B cell (primary cell): ENCODE results near the gene SLC4A3. TPM values are rescaled to one million over a fixed set of nuclear protein-coding genes. Genes with fewer than 3 reads are reported as not detected.

Experiments used
- ATAC-seq: fragments of 200-7000 bp; cut with Tn5 transposase; one replicate; pipeline ENCODE4 v1.10.0; 2021; ENCODE audit warnings: low read depth, mild to moderate bottlenecking, moderate number of reproducible peaks, moderate library complexity
- CTCF ChIA-PET: fragments of 350-600 bp; sonication (Branson Sonifier 250); formaldehyde crosslinking; loops from one replicate; lab custom pipeline; 2021; ENCODE audit warnings: antibody characterized with exemption, inconsistent platforms; lab: Charles Lee
- POLR2A ChIA-PET: fragments of 350-600 bp; sonication (Branson Sonifier 250); formaldehyde crosslinking; loops from one replicate; lab custom pipeline; 2021; ENCODE audit warnings: antibody characterized with exemption; lab: Charles Lee
- DNase-seq: peaks from one replicate; pipeline ENCODE4 v3.0.0; 2013
- H2AFZ ChIP-seq: 2 replicates; pipeline ENCODE4 v1.6.1; 2012; ENCODE audit warnings: mild to moderate bottlenecking, low read depth, low read length; ENCODE audit not compliant: insufficient read depth, poor library complexity, severe bottlenecking
- H3K27ac ChIP-seq, 2 donors: 1 replicate in 1 of 2; 2 replicates in 1 of 2; pipeline ENCODE4 v1.5.1; 2012 to 2013; ENCODE audit warnings: low read length in 2 of 2, mild to moderate bottlenecking in 2 of 2, moderate library complexity in 1 of 2
- H3K27me3 ChIP-seq, 4 experiments: fragments of 200-600 bp in 1 of 4; sonication (generic) in 1 of 4; replicated peaks in 1 of 4; 1 replicate in 2 of 4; 2 replicates in 2 of 4; pipeline versions ENCODE4 v1.6.1 to v1.7.0; 2013 to 2016; ENCODE audit warnings: low read length in 3 of 4, mild to moderate bottlenecking in 2 of 4, mixed read lengths in 1 of 4, moderate library complexity in 1 of 4; ENCODE audit not compliant: insufficient read depth in 4 of 4, control insufficient read depth in 3 of 4; ENCODE audit errors: control extremely low read depth in 1 of 4
- H3K36me3 ChIP-seq, 2 experiments: replicated peaks in 1 of 2; 1 replicate in 1 of 2; 2 replicates in 1 of 2; pipeline versions ENCODE4 v1.6.1 to v1.7.1; 2013; ENCODE audit warnings: low read length in 1 of 2; ENCODE audit not compliant: insufficient read depth in 2 of 2, control insufficient read depth in 1 of 2; ENCODE audit errors: control extremely low read depth in 1 of 2, extremely low read depth in 1 of 2
- H3K4me1 ChIP-seq, 2 donors: fragments of 200-600 bp in 1 of 2; sonication (generic) in 1 of 2; 1 replicate in 1 of 2; 2 replicates in 1 of 2; pipeline versions ENCODE4 v1.5.1 to v1.6.1; 2013 to 2017; ENCODE audit warnings: low read length in 2 of 2; ENCODE audit not compliant: control insufficient read depth in 2 of 2, insufficient read depth in 2 of 2
- H3K4me2 ChIP-seq: replicated peaks from 2 replicates; pipeline ENCODE3; 2012; ENCODE audit warnings: mild to moderate bottlenecking, low read depth, low read length; ENCODE audit not compliant: poor library complexity, severe bottlenecking
- H3K4me3 ChIP-seq, 5 experiments: fragments of 200-600 bp in 1 of 5; sonication (generic) in 1 of 5; 1 replicate in 3 of 5; 2 replicates in 2 of 5; pipeline versions ENCODE4 v1.5.1 to v1.7.0; 2011 to 2016; ENCODE audit warnings: low read length in 4 of 5, mild to moderate bottlenecking in 4 of 5, low read depth in 2 of 5, control low read depth in 1 of 5, moderate library complexity in 1 of 5; ENCODE audit not compliant: insufficient read depth in 1 of 5; ENCODE audit errors: control extremely low read depth in 1 of 5, extremely low read depth in 1 of 5
- H3K79me2 ChIP-seq: fragments of 200-600 bp; sonication (generic); one replicate; pipeline ENCODE4 v1.6.0; 2016; ENCODE audit warnings: low read length; ENCODE audit not compliant: control insufficient read depth, insufficient read depth
- H3K9ac ChIP-seq: fragments of 200-600 bp; sonication (generic); 2 replicates; pipeline ENCODE4 v1.6.1; 2017; ENCODE audit warnings: mild to moderate bottlenecking, low read length, moderate library complexity
- H3K9me3 ChIP-seq, 3 donors: one replicate each; pipeline versions ENCODE4 v1.6.1 to v1.7.1; 2013; ENCODE audit warnings: low read length in 2 of 3; ENCODE audit not compliant: control insufficient read depth in 2 of 3, insufficient read depth in 1 of 3; ENCODE audit errors: control extremely low read depth in 1 of 3
- H4K20me1 ChIP-seq: 2 replicates; pipeline ENCODE4 v1.6.0; 2012; ENCODE audit warnings: mild to moderate bottlenecking, low read length; ENCODE audit not compliant: insufficient read depth, control insufficient read depth, poor library complexity, severe bottlenecking
- H3K27ac Mint-ChIP-seq: one replicate; pipeline ENCODE4 v1.8.0; 2021; ENCODE audit warnings: mixed read lengths
- H3K27me3 Mint-ChIP-seq: one replicate; pipeline ENCODE4 v1.8.0; 2021; ENCODE audit warnings: mixed read lengths
- H3K4me1 Mint-ChIP-seq: one replicate; pipeline ENCODE4 v1.8.0; 2021; ENCODE audit warnings: mixed read lengths
- H3K4me3 Mint-ChIP-seq: one replicate; pipeline ENCODE4 v1.8.0; 2021; ENCODE audit warnings: mixed read lengths
- H3K9me3 Mint-ChIP-seq: one replicate; pipeline ENCODE4 v1.8.0; 2022; ENCODE audit warnings: mixed read lengths; ENCODE audit not compliant: insufficient read depth
- CTCF ChIP-seq: fragments of 200-600 bp; IDR thresholded peaks from one replicate; pipeline ENCODE4 v1.8.0; 2022; ENCODE audit warnings: antibody characterized with exemption, mild to moderate bottlenecking
- EZH2 ChIP-seq: IDR thresholded peaks from 2 replicates; pipeline ENCODE4 v1.6.1; 2012; ENCODE audit warnings: borderline replicate concordance, low read depth, mild to moderate bottlenecking, moderate library complexity, low read length; ENCODE audit not compliant: insufficient read depth, poor library complexity, severe bottlenecking
- WGBS: methylation state at CpG from one replicate; pipeline ENCODE4 v1.1.5; 2013; ENCODE audit warnings: missing lambda C conversion rate; ENCODE audit not compliant: insufficient coverage; 5-methylcytosine and 5-hydroxymethylcytosine counted together
- intact Hi-C: fragments of 100-400 bp; cut with micrococcal nuclease; formaldehyde crosslinking; loops from one replicate; pipeline ENCODE4 v1.10.0; 2022
- polyA plus RNA-seq: library from polyadenylated mRNA; depleted of rRNA; stranded (reverse); fragments of >200 nt; gene quantifications from 2 replicates; pipeline ENCODE4 v1.2.3, GENCODE V29; 2012
- total RNA-seq, 2 donors: library from RNA; stranded (reverse); fragments of 120-200 nt in 1 of 2; gene quantifications; 1 replicate in 1 of 2; 2 replicates in 1 of 2; pipeline versions ENCODE4 v1.2.3 to v1.2.4, GENCODE V29; 2013 to 2022

Gene SLC4A3
- total and polyA plus RNA-seq, 2 donors (not counting 1 experiment from before 2014, with no cell fraction given): 0.16 TPM; not detected in 1

- Mint-ChIP-seq H3K4me1 (no peaks in the 10 kb centered on the region), H3K4me3 (no peak overlapping the region), H3K9me3 (no peaks in the 10 kb centered on the region), H3K27me3 (peaks cover 33% of the 10 kb centered on the region), H3K27ac (no peak overlapping the region)
- Histone ChIP-seq H3K79me2 (no peaks in the 10 kb centered on the region), H3K4me2 (no peak overlapping the region), H3K9ac (no peak overlapping the region), H3K27ac (no peak overlapping the region), H3K4me3 (no peak overlapping the region), H3K27me3 (peaks cover 0 to 21% (median 0%) of the 10 kb centered on the region in 4 experiments), H3K36me3 (no peaks in the 10 kb centered on the region), H3K4me1 (no peaks in the 10 kb centered on the region), H4K20me1 (no peaks in the 10 kb centered on the region), H3K9me3 (no peaks in the 10 kb centered on the region), H2AFZ (no peak overlapping the region)
- TF ChIP-seq CTCF (no peak), EZH2 (no peak)
- 81% methylated on average over 12 of the region's 24 CpGs for WGBS
- intact Hi-C loops: no loop called here
- ChIA-PET POLR2A (no interaction called here), CTCF (no interaction called here)
- ATAC-seq (no peak), DNase-seq (no peak)
Observed at GRCh38 chr2:219636144-219636915, 8.9 kb downstream of the SLC4A3 start.
